GM23248 (cell line): ENCODE data around the gene TNFRSF11A.

Experiments
- EZH2 ChIP-seq: fragments of 200-600 bp; sonication (generic); IDR thresholded peaks from 2 replicates; pipeline ENCODE4 v1.6.1; 2018; ENCODE audit warnings: antibody characterized with exemption, mild to moderate bottlenecking; ENCODE audit not compliant: insufficient read depth, poor library complexity, severe bottlenecking
- EZH2phosphoT487 ChIP-seq: fragments of 200-600 bp; sonication (generic); IDR thresholded peaks from 2 replicates; pipeline ENCODE4 v1.6.1; 2018; ENCODE audit warnings: antibody characterized with exemption, moderate library complexity, mild to moderate bottlenecking, low read depth; ENCODE audit not compliant: insufficient read depth

- TF ChIP-seq EZH2 (no peak), EZH2phosphoT487 (no peak)
These were observed 23.8 kb upstream of the TNFRSF11A start for GRCh38 chr18:62301322-62301721.
